GM12892 (cell line): ENCODE results near the gene CCDC141.

Experiments
- DNase-seq: peaks from one replicate; pipeline ENCODE4 v3.0.0; 2011; ENCODE audit not compliant: insufficient read length
- FAIRE-seq: peaks from 2 replicates; lab custom pipeline; 2011; peaks lifted over from hg19 to GRCh38; lab: Jason Lieb, UNC
- POLR2A ChIP-seq: IDR thresholded peaks from 2 replicates; pipeline ENCODE4 v1.6.1; 2011; ENCODE audit warnings: low read depth, low read length, control low read depth
- POLR2AphosphoS5 ChIP-seq: IDR thresholded peaks from 2 replicates; pipeline ENCODE4 v1.6.1; 2011; ENCODE audit warnings: low read depth, low read length, control low read depth
- TAF1 ChIP-seq: IDR thresholded peaks from 2 replicates; pipeline ENCODE4 v1.6.1; 2011; ENCODE audit warnings: low read depth, mild to moderate bottlenecking, control low read depth, low read length, borderline replicate concordance

The CCDC141 gene

GRCh38 chr2:178829981-178830380, 220.0 kb downstream of the CCDC141 start:
- no peak for DNase-seq
- TF ChIP-seq POLR2AphosphoS5 (no peak), POLR2A (no peak), TAF1 (no peak)
- FAIRE-seq = no peak

GRCh38 chr2:178829299-178829960, 220.5 kb downstream of the CCDC141 start:
- no peak for FAIRE-seq
- TF ChIP-seq POLR2A (no peak), POLR2AphosphoS5 (no peak), TAF1 (no peak)
- no peak for DNase-seq

- FAIRE-seq (no peak), DNase-seq (no peak)
- TF ChIP-seq POLR2AphosphoS5 (no peak), TAF1 (no peak), POLR2A (no peak)
These were observed 221.5 kb downstream of the CCDC141 start for GRCh38 chr2:178828486-178828881.

- no peak for DNase-seq
- no peak for FAIRE-seq
- no peak for TF ChIP-seq POLR2AphosphoS5
- no peak for TF ChIP-seq POLR2A
- no peak for TF ChIP-seq TAF1
These were observed 222.0 kb downstream of the CCDC141 start for GRCh38 chr2:178827739-178828485.

GRCh38 chr2:178827111-178827510, 222.8 kb downstream of the CCDC141 start:
- DNase-seq = no peak
- TF ChIP-seq TAF1 = no peak
- TF ChIP-seq POLR2A = no peak
- no peak for TF ChIP-seq POLR2AphosphoS5
- FAIRE-seq = no peak

GRCh38 chr2:178825183-178825582, 224.8 kb downstream of the CCDC141 start:
- no peak for FAIRE-seq
- TF ChIP-seq POLR2AphosphoS5 = no peak
- TF ChIP-seq TAF1 = no peak
- no peak for TF ChIP-seq POLR2A
- DNase-seq = no peak

GRCh38 chr2:178824181-178824580, 225.8 kb downstream of the CCDC141 start:
- FAIRE-seq = no peak
- DNase-seq = no peak
- TF ChIP-seq TAF1 (no peak), POLR2A (no peak)

- DNase-seq (no peak), FAIRE-seq (peak; percentile 85)
- TF ChIP-seq TAF1 = no peak
- no peak for TF ChIP-seq POLR2AphosphoS5
- no peak for TF ChIP-seq POLR2A
These were observed 229.9 kb downstream of the CCDC141 start for GRCh38 chr2:178819992-178820391.

GRCh38 chr2:178819147-178819875, 230.6 kb downstream of the CCDC141 start:
- DNase-seq (no peak), FAIRE-seq (peak; percentile 38)
- TF ChIP-seq POLR2A = no peak
- no peak for TF ChIP-seq TAF1

- DNase-seq (no peak), FAIRE-seq (no peak)
- TF ChIP-seq POLR2AphosphoS5 (no peak), POLR2A (no peak), TAF1 (no peak)
These were observed 238.0 kb downstream of the CCDC141 start for GRCh38 chr2:178811901-178812300.

- DNase-seq = no peak
- FAIRE-seq = no peak
- TF ChIP-seq POLR2AphosphoS5 (no peak), POLR2A (no peak), TAF1 (no peak)
These were observed 238.9 kb downstream of the CCDC141 start for GRCh38 chr2:178811045-178811444.

- TF ChIP-seq TAF1 (no peak), POLR2A (no peak), POLR2AphosphoS5 (no peak)
- FAIRE-seq = no peak
- DNase-seq = no peak
These were observed 239.5 kb downstream of the CCDC141 start for GRCh38 chr2:178810422-178810821.
